ENCODE data around the gene CNTNAP2. TPM values are rescaled to one million over a fixed set of nuclear protein-coding genes. Genes with fewer than 3 reads are reported as not detected.

The CNTNAP2 gene
- total RNA-seq, 1 donor from 2014 or later: under 0.01 TPM

DNA sequence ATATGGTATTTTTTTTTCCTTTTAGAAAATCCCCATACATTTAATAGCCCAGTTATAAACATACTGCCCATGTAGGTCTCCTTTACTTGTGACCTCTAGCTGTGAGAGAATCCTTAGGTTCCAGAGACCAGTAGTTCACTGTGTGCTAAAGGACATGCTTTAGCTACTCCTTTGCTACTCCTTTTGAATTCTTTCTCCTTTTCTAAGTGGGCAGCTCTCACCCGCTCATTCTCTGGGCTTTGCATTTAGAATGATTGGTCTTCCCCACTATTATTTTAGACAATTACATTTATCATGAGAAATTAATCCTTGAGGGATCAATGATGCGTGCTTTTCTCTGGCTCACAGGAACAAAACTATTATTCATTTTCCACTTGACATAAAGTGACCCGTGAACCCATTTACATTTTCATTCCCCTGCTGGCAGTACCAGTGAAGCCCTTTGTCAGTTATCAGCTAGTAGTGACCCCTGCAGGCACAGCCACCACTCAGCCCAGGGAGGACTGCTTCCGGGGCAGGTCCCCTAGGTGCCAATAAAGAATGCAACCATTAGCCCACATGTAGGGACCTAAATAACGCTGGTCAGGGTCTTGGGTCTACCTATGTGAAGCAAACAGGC, 844.3 kb downstream of the CNTNAP2 start:
- no peak for DNase-seq (ENCODE audit: extremely low read depth, low read depth, low spot score)

DNA sequence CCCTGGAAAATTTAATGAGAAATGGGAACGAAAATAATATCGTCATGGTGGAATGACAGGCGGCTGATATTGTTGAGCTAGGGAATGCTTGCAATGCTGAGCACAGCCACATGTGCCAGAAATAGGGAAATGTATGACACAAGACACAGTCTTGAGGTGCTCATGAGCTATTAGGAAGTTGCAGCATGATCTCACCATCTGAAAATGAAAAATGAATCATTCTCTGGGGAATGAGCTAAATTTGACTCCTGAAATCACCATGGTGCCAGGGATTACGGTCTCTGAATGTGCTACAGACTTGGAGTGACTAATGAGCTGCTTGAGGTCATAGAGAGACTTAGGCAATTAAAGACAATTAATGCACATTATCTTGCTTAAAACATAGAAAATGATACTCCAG, 845.0 kb downstream of the CNTNAP2 start:
- DNase-seq (ENCODE audit: extremely low read depth, low read depth, low spot score): no peak

DNA sequence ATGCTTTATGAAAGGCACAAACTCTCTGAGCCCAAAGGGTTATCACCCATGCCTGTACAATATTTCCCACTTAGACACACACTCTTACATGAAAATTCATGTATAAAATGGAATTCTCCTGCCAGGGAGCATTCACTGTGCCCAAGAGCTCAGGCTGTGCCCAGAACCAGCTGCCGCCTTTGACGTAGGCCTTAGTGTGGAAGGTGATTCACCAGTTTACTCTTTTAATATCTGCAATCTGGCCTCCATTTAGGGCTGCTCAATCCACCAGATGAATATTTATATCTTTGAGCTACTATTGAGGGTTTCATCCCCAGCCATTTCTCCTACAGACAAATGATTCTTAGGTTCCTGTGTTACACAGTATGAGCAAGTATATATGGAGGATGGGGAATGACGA, 849.7 kb downstream of the CNTNAP2 start:
- no peak for DNase-seq (ENCODE audit: extremely low read depth, low read depth, low spot score)

DNA sequence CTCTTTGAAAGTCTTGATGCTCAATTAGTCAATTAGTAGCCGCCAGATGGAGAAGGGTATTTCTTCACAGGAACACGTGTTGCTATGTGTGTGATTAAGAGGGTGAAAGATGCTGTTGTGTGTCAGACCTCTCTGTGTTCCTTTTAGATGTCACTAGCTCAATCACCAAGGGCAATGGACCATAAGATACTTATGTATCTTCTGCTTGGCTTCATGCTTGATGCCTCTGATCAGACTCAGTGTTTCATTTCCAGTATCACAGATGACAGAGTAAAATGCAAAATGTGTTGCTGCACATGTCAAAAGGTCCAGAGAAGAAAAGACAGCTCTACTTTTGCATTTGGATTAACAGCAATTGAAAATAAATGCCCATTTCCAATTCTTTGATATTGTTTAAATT, 865.9 kb downstream of the CNTNAP2 start:
- DNase-seq (ENCODE audit: extremely low read depth, low read depth, low spot score): no peak

DNA sequence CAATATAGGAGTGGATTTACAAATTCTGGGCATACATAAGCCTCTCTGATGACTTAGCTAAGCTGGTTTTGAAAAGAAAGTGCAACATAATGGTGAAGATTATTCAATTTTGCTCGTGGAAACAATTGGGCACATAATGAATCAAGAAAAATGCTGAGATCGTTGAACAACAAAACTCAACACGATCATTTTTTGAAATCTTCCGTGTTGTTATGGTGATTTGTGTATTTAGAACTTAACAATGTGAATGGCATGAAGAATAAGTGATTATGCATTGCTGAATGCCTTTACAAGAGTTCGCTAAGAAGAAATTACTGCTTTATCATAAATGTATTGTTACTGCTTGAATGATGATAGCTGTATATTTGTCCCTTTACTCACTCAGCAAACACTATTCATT, 875.0 kb downstream of the CNTNAP2 start:
- DNase-seq (ENCODE audit: extremely low read depth, low read depth, low spot score): no peak

DNA sequence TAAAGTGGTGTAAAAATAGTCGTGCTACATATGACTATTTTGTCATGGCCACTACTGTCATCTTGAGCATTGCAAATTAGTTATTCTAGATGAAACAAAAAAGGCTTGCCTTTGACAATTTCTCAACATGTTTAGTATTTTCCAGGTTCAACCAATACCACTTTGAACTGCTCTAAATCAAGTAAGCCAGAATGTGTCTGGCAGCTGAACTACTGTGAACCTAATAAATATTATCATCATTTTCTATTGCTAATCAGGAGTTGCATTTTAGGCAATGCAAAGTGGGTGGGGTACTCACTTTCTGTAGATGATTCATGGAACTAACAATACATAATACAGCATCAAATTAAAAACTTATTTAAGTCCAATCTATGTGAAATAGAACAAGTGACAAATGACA, 877.2 kb downstream of the CNTNAP2 start:
- no peak for DNase-seq (ENCODE audit: extremely low read depth, low read depth, low spot score)

DNA sequence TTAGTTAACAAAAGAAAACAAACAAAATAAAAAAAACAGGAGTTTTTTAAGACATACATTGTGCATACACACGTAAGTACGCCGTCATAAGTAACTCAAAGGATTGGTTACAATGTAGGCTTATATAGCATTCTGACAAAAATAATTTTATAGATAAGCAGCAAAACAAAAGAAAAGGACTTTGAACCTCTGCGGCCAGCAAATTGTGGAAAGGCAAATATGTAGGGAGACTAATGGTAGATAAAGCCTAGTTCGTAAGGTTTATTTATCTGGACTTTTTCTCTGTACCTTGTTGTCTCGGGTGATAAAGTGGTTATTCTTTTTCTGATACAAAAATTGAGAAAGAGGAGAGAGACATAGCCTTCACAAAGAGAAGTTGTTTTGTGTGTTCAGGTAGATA, 891.9 kb downstream of the CNTNAP2 start:
- no peak for DNase-seq (ENCODE audit: extremely low read depth, low read depth, low spot score)

DNA sequence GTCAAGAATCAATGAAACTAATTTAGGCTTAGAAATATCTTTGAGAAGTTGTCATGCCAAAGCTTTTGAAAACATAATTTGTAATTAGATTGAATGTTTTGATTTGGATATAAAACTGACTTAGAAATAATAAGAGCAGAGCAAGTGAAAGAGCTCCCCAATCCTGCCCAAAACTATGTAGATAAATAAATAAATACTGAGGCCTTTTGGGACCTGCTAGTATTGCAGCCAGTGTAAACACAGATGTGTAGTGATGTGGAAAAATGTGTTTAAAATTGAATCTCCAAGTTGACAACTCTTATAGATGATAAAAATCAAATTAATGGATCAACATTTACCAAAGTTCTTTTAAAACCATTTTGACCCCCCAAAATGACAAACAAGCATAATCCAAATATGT, 896.1 kb downstream of the CNTNAP2 start:
- DNase-seq (ENCODE audit: extremely low read depth, low read depth, low spot score): no peak

DNA sequence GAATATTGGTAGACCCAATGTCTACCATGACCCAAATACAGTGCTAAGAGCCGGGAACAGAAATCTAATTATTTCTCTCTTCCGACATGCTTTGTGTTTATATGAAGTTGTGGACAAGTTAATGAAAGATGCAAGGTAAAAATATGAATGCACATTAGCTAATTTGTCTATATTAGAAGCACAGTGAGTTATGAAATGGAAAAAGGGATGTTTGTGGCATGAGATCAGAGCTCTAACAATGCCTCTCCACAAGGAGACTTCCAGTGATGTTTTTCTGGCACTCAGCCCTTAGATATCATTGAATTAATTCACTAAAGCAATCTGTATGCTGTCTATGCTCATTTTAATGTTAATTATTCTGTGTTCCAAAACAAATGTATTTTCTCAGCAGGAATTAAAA, 897.2 kb downstream of the CNTNAP2 start:
- DNase-seq (ENCODE audit: extremely low read depth, low read depth, low spot score): no peak

DNA sequence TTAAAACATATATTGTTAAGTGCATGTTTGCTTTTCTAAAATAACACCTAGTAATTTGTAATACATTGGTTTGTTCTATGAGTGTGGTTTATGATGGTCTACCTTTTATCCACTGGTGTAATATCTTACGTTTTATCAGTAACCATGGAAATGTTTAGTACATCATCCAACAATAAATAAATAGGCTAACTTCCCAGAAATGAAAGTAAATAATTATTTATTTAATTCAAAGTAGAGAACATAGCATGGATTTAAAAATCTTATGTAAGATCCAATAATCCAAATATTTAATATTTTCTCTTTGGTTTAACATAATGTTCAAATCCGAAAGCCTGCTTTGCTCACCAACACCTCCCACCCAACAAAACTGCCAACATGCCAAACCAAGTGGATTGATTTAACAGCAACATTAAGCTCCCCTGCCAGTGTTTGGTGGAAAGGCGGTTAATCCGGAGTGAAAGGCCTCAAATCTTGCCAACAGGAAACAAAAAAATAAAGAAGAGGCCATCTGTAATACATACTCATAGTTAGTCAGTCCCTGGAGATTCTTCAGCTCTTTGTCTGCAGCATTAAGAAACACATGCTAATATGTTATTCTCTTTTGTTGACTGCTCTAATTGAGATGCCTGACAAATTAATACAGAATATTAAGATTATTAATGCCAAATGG, 897.8 kb downstream of the CNTNAP2 start:
- no peak for DNase-seq (ENCODE audit: extremely low read depth, low read depth, low spot score)

DNA sequence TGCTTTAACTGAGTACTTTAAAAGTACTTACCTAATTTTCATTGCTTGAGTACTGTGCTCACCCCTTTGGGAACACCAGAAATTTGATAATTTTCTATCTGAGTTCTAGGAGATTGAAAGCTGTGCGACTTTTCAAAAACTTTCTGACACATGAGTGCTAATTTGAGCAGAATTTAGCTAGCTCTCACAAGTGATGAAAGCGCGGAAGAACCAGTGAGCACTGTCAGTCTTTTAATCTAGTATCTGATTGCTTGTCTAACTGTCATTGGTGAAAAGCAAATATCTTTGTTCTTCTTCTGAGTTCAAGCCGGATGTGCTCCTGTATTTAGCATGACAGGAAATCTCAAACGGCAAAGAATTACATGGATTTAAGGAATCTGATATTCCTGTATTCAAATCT, 899.4 kb downstream of the CNTNAP2 start:
- no peak for DNase-seq (ENCODE audit: extremely low read depth, low read depth, low spot score)

DNA sequence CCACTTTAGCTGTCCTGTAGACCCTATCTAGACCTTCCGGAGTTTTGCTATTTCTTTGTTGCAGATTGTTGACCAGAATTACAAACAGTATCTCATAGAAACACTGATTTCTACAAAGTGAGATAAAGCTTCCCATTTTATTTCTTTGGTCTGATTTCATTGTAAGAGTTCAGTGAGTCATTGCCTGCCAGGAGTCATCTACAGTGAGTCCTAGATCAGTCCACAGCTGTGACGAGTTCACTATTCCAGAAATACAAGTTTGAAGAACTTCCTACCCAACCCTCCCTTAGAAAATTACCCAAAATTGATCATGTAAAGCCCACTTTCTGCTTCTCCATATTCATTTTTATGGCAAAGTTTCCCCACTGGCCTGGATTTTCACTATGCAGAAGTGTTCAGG, 905.5 kb downstream of the CNTNAP2 start:
- DNase-seq (ENCODE audit: extremely low read depth, low read depth, low spot score): no peak

DNA sequence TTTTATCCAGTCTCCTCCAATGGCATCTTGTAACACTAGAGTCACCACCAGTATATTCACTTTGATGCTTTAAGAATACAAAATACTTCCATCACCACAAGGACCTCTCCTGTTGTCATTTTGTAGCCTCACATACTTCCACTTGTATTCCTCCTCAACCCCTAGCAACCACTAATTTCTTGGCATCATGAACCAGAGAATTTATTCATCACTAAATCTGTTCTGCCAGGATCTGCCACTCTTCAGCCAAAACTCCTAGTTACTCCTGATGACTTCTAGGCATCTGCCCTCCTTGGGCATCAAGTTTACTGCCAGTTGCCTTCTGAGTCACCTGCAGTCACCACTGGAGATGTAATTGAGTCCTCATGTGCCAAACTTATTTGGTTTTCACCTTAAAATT, 906.8 kb downstream of the CNTNAP2 start:
- no peak for DNase-seq (ENCODE audit: extremely low read depth, low read depth, low spot score)

DNA sequence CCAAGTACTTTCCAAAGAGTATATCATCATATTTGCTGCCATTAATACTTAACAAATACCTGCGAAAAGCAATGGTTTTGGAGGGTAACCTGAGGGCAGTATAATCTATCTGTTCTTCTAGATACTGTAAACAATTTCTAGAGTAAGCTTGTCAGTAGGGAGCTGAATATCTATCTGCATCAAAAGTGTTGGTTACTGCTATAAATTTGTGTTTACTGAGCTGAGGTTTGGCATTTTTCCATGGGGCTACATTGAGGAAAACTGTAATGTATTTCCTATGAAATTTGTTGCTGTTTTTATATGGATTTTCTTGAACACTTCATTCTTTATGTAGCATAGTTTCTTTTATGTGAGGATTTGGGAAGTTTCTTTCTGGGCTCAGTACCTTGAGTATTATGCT, 913.4 kb downstream of the CNTNAP2 start:
- no peak for DNase-seq (ENCODE audit: extremely low read depth, low read depth, low spot score)

DNA sequence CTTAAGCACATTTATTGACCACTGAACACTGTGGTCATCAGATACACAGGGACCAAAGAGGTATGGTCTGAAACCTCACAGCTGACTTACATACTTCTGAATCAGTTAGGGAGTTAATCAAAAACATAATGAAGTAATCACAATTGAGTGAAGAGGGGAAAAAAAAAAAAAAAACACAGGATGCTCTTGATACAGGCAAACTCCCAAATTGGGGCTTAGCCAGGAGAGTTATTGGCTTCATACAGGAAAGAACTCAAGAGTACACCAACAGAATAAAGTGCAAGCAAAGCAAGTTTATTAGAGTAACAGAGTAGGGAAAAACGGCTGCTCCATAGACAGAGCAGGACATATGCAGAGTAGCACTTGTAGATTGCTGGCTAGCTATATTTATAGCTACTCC, 917.0 kb downstream of the CNTNAP2 start:
- DNase-seq (ENCODE audit: extremely low read depth, low read depth, low spot score): no peak

DNA sequence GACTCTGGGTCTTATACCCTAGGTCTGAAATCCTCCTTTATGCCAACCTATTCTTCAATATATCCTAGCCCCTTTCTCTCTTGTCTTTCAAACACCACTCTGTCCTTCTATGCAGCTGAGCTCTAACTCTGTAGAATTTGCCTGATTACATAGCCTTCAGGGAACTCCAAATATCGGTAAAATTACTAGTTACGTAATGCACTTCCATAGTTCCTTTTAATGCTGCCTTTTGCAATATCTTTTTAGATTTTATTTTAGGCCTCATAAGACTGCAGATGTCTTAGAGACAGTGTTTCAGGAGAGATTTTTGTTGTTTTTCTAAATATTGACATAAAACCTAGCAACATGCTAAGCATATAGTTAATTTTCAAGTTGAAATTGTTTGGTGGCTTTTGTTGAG, 924.8 kb downstream of the CNTNAP2 start:
- DNase-seq (ENCODE audit: extremely low read depth, low read depth, low spot score): no peak

DNA sequence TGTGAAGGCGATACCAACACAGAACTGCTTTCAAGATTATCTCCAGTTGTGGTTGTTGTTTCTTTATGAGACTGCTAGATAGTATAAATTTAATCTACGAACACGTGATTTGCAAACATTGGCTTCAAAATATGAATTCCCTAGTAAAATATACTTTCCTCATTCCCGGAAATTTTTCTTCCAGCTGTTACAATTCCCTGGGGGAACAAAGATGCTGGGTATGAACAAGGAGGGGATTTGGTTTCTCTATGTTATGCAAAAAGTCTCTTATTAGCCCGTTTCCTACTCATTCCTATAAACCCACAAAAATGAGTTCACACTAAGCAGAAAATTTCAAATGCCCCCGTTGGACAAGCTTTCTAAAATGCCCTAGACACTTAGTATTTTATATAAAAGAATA, 928.3 kb downstream of the CNTNAP2 start:
- no peak for DNase-seq (ENCODE audit: extremely low read depth, low read depth, low spot score)

DNA sequence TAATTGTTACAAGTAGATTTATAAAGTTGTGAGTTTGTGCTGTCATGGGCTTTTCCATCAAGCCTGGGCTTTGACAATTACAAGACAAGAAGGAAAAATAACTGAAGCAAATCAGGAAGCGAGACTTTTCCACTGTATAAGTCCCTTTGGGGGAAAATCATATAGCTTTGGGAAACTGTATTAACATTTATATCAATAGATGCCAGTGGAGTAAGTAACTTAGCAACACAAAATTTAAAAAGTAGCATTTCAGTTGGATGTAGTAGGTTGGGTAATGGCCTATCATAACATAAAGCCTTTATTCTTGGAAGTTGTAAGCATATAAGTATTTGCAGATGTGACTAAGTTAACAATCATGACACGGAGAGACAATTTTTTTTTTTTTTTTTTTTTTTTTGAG, 931.1 kb downstream of the CNTNAP2 start:
- no peak for DNase-seq (ENCODE audit: extremely low read depth, low read depth, low spot score)

DNA sequence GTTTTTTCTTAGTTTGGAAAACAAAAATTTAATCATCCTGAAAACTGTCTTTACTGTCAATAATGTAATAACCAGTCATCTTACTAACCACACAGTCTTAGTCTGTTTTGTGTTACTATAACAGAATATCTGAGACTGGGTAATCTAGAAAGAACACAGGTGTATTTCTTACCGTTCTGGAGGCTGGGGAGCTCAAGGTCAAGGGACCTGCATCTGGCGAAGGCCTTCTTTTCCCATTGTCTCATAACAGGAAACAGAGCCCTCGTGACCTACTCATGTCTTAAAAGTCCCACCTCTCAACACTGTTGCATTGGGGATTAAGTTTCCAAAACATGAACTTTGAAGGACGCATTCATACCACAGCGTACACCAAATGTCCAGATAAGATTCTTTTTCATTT, 932.3 kb downstream of the CNTNAP2 start:
- no peak for DNase-seq (ENCODE audit: extremely low read depth, low read depth, low spot score)

DNA sequence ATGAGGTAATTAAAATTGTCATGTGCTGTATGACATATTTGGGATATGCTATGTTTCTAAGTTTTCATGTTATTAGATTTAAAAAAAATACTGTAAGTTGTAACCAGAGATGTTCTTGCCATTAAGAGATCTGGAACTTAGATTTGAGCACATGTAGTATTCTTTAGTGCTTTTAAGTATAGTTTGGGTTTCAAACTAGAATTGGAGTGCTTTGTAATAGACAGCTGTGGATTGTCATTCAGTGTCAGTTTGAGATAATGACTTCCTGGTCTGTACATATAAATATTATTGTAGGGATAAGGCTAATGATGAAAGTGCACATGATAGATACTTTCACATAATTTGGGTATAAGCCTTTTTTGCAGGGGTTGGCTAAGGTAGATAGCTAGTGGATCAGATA, 936.2 kb downstream of the CNTNAP2 start:
- no peak for DNase-seq (ENCODE audit: extremely low read depth, low read depth, low spot score)

DNA sequence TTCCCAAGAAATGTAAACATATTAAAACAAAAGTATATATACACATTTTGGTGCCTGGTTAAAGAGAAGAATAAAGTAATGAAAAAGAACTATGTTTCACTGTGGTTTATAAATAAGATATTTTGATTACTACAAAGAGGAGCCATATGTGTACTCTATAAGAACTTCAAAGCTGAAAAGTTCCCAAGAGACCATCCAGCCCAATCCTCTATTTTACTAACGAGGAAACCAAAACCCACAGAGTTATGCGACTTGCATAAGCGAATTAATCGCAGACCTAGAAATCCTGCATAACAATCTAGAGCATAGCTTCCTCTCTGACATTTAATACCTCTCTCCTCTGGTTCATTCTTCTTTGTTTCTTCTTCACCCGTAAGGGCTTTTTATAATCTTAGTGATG, 937.1 kb downstream of the CNTNAP2 start:
- no peak for DNase-seq (ENCODE audit: extremely low read depth, low read depth, low spot score)

DNA sequence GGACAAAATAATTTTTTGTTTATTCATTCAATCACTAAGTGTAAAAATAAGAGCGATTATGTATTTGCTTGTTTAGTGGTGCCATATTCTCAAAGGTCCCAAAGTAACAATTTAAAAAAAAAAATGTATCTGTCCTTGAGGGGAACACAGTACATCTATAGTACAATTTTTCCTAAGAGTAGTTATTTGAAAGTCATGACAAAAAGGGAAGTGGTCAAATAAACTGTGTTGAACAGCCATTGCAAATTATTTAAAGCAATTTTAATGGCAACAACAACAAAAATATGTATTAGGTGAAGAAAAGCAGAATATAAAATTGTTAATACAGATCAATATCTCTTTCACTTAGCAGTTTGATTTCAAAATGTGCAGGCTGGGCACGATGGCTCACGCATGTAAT, 943.5 kb downstream of the CNTNAP2 start:
- DNase-seq (ENCODE audit: extremely low read depth, low read depth, low spot score): no peak

DNA sequence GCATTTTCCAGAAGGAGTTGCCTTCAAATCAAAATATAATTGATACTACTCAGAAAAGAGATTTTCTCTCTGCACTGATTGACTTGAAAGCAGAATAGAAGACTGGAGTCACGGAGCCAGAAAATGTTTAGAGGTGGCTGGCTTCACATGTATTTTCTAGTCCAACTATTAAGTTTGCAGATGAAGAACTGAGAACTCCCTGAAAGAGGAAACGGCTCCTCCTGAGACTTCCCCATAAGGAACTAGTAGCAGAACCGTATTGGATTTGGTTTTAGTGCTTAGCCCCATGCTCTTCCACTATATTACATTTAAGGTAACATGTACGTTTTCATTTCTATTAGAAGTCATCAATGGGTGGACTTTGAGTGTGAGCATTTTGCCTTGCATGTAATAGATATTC, 946.3 kb downstream of the CNTNAP2 start:
- no peak for DNase-seq (ENCODE audit: extremely low read depth, low read depth, low spot score)

Data from glomerular endothelial cell (primary cell).